HCT116 (cell line): ENCODE measurements around the gene UBAC2. TPM values are rescaled to one million over a fixed set of nuclear protein-coding genes. Genes with fewer than 3 reads are reported as not detected.

ENCODE experiments used
- ATAC-seq: fragments of 200-7000 bp; cut with Tn5 transposase; 2 replicates; pipeline ENCODE4 v1.9.1; 2020; ENCODE audit warnings: mild to moderate bottlenecking, moderate library complexity
- BruUV-seq: library from RNA; stranded (reverse); fragments of 400-500 nt; replicated peaks from 2 replicates; lab custom pipeline; 2021; lab: Mats Ljungman, UMichigan
- CTCF ChIA-PET: fragments of 300-600 bp; sonication (Branson Sonifier 250); formaldehyde crosslinking; loops from one replicate; lab custom pipeline; 2021; ENCODE audit warnings: antibody characterized with exemption; lab: Charles Lee
- POLR2A ChIA-PET: fragments of 300-600, 350-600 bp; sonication (Branson Sonifier 250); formaldehyde crosslinking; loops from one replicate; lab custom pipeline; 2021; ENCODE audit warnings: antibody characterized with exemption; lab: Charles Lee
- RAD21 ChIA-PET, 2 experiments: fragments of 300-600 bp; sonication (Branson Sonifier 250); formaldehyde crosslinking; loops; one replicate each; lab custom pipeline; 2023; ENCODE audit warnings: low total read pairs in 2 of 2; ENCODE audit not compliant: uncharacterized antibody in 2 of 2, unreplicated experiment in 2 of 2, low non-redundant PET in 1 of 2; lab: Charles Lee
- DNase-seq: peaks from one replicate; pipeline ENCODE4 v3.0.0-alpha.2; 2010; ENCODE audit warnings: low read depth, low spot score
- H2AFZ ChIP-seq: fragments of 200-600 bp; shearing (Covaris generic), sonication (generic); 2 replicates; pipeline ENCODE4 v1.6.1; 2017; ENCODE audit warnings: low read depth, mixed run types, mixed read lengths, antibody characterized with exemption, low read length; ENCODE audit not compliant: poor library complexity, severe bottlenecking
- H3K27ac ChIP-seq: 2 replicates; pipeline ENCODE4 v1.5.1; 2012; ENCODE audit warnings: low read depth, low read length
- H3K27me3 ChIP-seq: fragments of 200-600 bp; sonication (generic); 2 replicates; pipeline ENCODE4 v1.6.1; 2016; ENCODE audit warnings: mixed run types, low read length, mixed read lengths; ENCODE audit not compliant: insufficient read depth
- H3K36me3 ChIP-seq, 2 experiments: fragments of 200-500 bp in 1 of 2; fragments of 200-600 bp in 1 of 2; sonication (Bioruptor generic) in 1 of 2; sonication (generic) in 1 of 2; 2 replicates each; pipeline versions ENCODE4 v1.5.1 to v1.6.1; 2014 to 2016; ENCODE audit warnings: low read length in 2 of 2, inconsistent platforms in 1 of 2, mixed read lengths in 1 of 2, mixed run types in 1 of 2; ENCODE audit not compliant: insufficient read depth in 2 of 2, control insufficient read depth in 1 of 2
- H3K4me1 ChIP-seq, 2 experiments: fragments of 200-600 bp in 1 of 2; sonication (generic) in 1 of 2; 2 replicates each; pipeline versions ENCODE4 v1.5.1 to v1.6.1; 2012 to 2017; ENCODE audit warnings: low read length in 2 of 2, inconsistent platforms in 1 of 2, mild to moderate bottlenecking in 1 of 2, mixed read lengths in 1 of 2, mixed run types in 1 of 2, moderate library complexity in 1 of 2; ENCODE audit not compliant: insufficient read depth in 2 of 2, control insufficient read depth in 1 of 2
- H3K4me2 ChIP-seq: fragments of 200-600 bp; sonication (generic); 2 replicates; pipeline ENCODE4 v1.6.1; 2017; ENCODE audit warnings: mixed run types, low read length, mixed read lengths
- H3K4me3 ChIP-seq, 2 experiments: fragments of 200-600 bp in 1 of 2; sonication (generic) in 1 of 2; replicated peaks in 1 of 2; 2 replicates each; pipeline ENCODE4 v1.5.1; 2011 to 2016; ENCODE audit warnings: low read length in 2 of 2, control low read depth in 1 of 2, low read depth in 1 of 2, mild to moderate bottlenecking in 1 of 2, mixed read lengths in 1 of 2, mixed run types in 1 of 2
- H3K79me2 ChIP-seq: fragments of 200-600 bp; sonication (generic); 2 replicates; pipeline ENCODE4 v1.6.1; 2017; ENCODE audit warnings: mild to moderate bottlenecking, mixed run types, low read length, moderate library complexity, mixed read lengths; ENCODE audit not compliant: insufficient read depth
- H3K9ac ChIP-seq: fragments of 200-600 bp; sonication (generic); 2 replicates; pipeline ENCODE4 v1.6.1; 2016; ENCODE audit warnings: low read length, mixed read lengths
- H3K9me2 ChIP-seq: fragments of 200-600 bp; sonication (generic), shearing (Covaris generic); 2 replicates; pipeline ENCODE4 v1.6.1; 2017; ENCODE audit warnings: mixed run types, mild to moderate bottlenecking, moderate library complexity; ENCODE audit not compliant: insufficient read depth
- H3K9me3 ChIP-seq, 2 experiments: fragments of 200-500 bp in 1 of 2; fragments of 200-600 bp in 1 of 2; sonication (Bioruptor generic) in 1 of 2; sonication (generic) in 1 of 2; 2 replicates each; pipeline ENCODE4 v1.6.1; 2014 to 2017; ENCODE audit warnings: low read length in 2 of 2, mixed read lengths in 2 of 2, inconsistent platforms in 1 of 2, low read depth in 1 of 2, mild to moderate bottlenecking in 1 of 2, mixed run types in 1 of 2, moderate library complexity in 1 of 2; ENCODE audit not compliant: control insufficient read depth in 1 of 2, insufficient read depth in 1 of 2
- H4K20me1 ChIP-seq: fragments of 200-600 bp; sonication (generic), shearing (Covaris generic); 2 replicates; pipeline ENCODE4 v1.6.1; 2017; ENCODE audit warnings: mixed run types, mild to moderate bottlenecking, moderate library complexity; ENCODE audit not compliant: insufficient read depth
- ATF3 ChIP-seq: IDR thresholded peaks from 2 replicates; pipeline ENCODE4 v1.6.1; 2012
- CBX3 ChIP-seq: IDR thresholded peaks from 2 replicates; pipeline ENCODE4 v1.6.1; 2012; ENCODE audit warnings: low read depth
- CEBPB ChIP-seq: IDR thresholded peaks from 2 replicates; pipeline ENCODE4 v1.6.1; 2012; ENCODE audit warnings: low read depth
- CTCF ChIP-seq, 3 experiments: fragments of 200-600 bp in 1 of 3; sonication (generic) in 1 of 3; IDR thresholded peaks in 2 of 3; conservative IDR thresholded peaks in 1 of 3; 2 replicates each; pipeline ENCODE4 v1.5.1; 2012 to 2017; ENCODE audit warnings: low read depth in 2 of 3, low read length in 2 of 3, antibody characterized with exemption in 1 of 3, borderline replicate concordance in 1 of 3, control low read depth in 1 of 3, mild to moderate bottlenecking in 1 of 3, mixed read lengths in 1 of 3, mixed run types in 1 of 3, moderate library complexity in 1 of 3; ENCODE audit not compliant: insufficient read depth in 1 of 3
- EZH2 ChIP-seq: fragments of 200-600 bp; sonication (generic); IDR thresholded peaks from 2 replicates; pipeline ENCODE4 v1.6.1; 2017; ENCODE audit warnings: antibody characterized with exemption, mixed run types
- EZH2phosphoT487 ChIP-seq: fragments of 200-600 bp; IDR thresholded peaks from 2 replicates; pipeline ENCODE4 v1.6.1; 2018; ENCODE audit warnings: antibody characterized with exemption, borderline replicate concordance
- FOSL1 ChIP-seq: IDR thresholded peaks from 2 replicates; pipeline ENCODE4 v1.6.1; 2012; ENCODE audit warnings: low read depth
- JUND ChIP-seq: IDR thresholded peaks from 2 replicates; pipeline ENCODE4 v1.6.1; 2012
- MAX ChIP-seq: IDR thresholded peaks from 2 replicates; pipeline ENCODE4 v1.6.1; 2012
- POLR2AphosphoS5 ChIP-seq: IDR thresholded peaks from 2 replicates; pipeline ENCODE4 v1.6.1; 2011; ENCODE audit warnings: mild to moderate bottlenecking, low read depth, low read length, moderate library complexity
- RAD21 ChIP-seq: IDR thresholded peaks from 2 replicates; pipeline ENCODE4 v1.6.1; 2012; ENCODE audit warnings: low read depth, mild to moderate bottlenecking
- SIN3A ChIP-seq: IDR thresholded peaks from 2 replicates; pipeline ENCODE4 v1.6.1; 2012; ENCODE audit warnings: low read depth
- SRF ChIP-seq: IDR thresholded peaks from 2 replicates; pipeline ENCODE4 v1.6.1; 2012; ENCODE audit warnings: low read depth
- TCF7L2 ChIP-seq: IDR thresholded peaks from 2 replicates; pipeline ENCODE4 v1.7.0; 2011; ENCODE audit warnings: borderline replicate concordance, inconsistent platforms; ENCODE audit not compliant: insufficient read depth, insufficient read length; ENCODE audit errors: extremely low read depth
- YY1 ChIP-seq: IDR thresholded peaks from 2 replicates; pipeline ENCODE4 v1.6.1; 2011; ENCODE audit warnings: low read length, low read depth, moderate library complexity, mild to moderate bottlenecking; ENCODE audit not compliant: insufficient replicate concordance; ENCODE audit errors: extremely low read depth
- ZBTB33 ChIP-seq: IDR thresholded peaks from 2 replicates; pipeline ENCODE4 v1.6.1; 2011; ENCODE audit warnings: mild to moderate bottlenecking, low read length, moderate library complexity; ENCODE audit not compliant: insufficient replicate concordance; ENCODE audit errors: extremely low read depth
- ZFX ChIP-seq: fragments of 450-650 bp; IDR thresholded peaks from 2 replicates; pipeline ENCODE4 v1.6.1; 2017
- intact Hi-C: fragments of 100-400 bp; cut with micrococcal nuclease; formaldehyde crosslinking; loops from 2 replicates; pipeline ENCODE4 v1.10.0; 2022
- total RNA-seq: library from RNA; stranded (reverse); gene quantifications from one replicate; pipeline ENCODE4 v1.2.1, GENCODE V29; 2021; ENCODE audit not compliant: unreplicated experiment

UBAC2 gene
- total RNA-seq, 1 experiment from 2014 or later, result 67.4 TPM

- Histone ChIP-seq H3K9ac (no peak overlapping the region), H3K79me2 (peaks cover 26% of the 10 kb centered on the region; the same call in 1 of the 2 replicates), H4K20me1 (no peaks in the 10 kb centered on the region), H2AFZ (no peak overlapping the region), H3K9me2 (no peaks in the 10 kb centered on the region), H3K27me3 (no peaks in the 10 kb centered on the region), H3K9me3 (no peaks in the 10 kb centered on the region), H3K4me1 (peaks cover 0 to 4% of the 10 kb centered on the region in 2 experiments; a peak in 1 of 4 replicates), H3K4me3 (no peak overlapping the region), H3K27ac (no peak overlapping the region), H3K4me2 (no peak overlapping the region)
- DNase-seq, result no peak
- BruUV-seq, result no TSS peak
- intact Hi-C loops, result no loop called here
- CTCF ChIA-PET, result no interaction called here
- RAD21 ChIA-PET, result no interaction called here
- ATAC-seq, result no peak; the same call in 1 of the 2 replicates
- no peak for TF ChIP-seq ZFX
- TF ChIP-seq CTCF (IDR thresholded peaks at IDR 0.05 in 2 of 3, conservative IDR thresholded peaks at IDR 0.05 in 1 of 3; ENCODE audit: borderline replicate concordance in 1 of 3, insufficient read depth in 1 of 3, low read depth in 2 of 3, low read length in 2 of 3), result 0 out of 6 replicates have a peak, but pooled peaks of 1 of the 3 experiments have one; percentile 12
- TF ChIP-seq, all 23 proteins: peak for 1
- POLR2A ChIA-PET, result no interaction called here
- 0 out of 4 replicates have a peak, but pooled peaks cover 0 to 4% of the 10 kb centered on the region in 2 experiments for H3K36me3 ChIP-seq
These were observed 76.1 kb downstream of the UBAC2 start for GRCh38 chr13:99276706-99277105.

GRCh38 chr13:99277629-99278028 lies 77.0 kb downstream of the UBAC2 start:
- Histone ChIP-seq H3K9ac (no peak overlapping the region), H4K20me1 (no peaks in the 10 kb centered on the region), H3K27ac (no peak overlapping the region), H3K4me3 (no peak overlapping the region), H3K79me2 (peaks cover 23% of the 10 kb centered on the region; the same call in 1 of the 2 replicates), H3K9me2 (no peaks in the 10 kb centered on the region), H3K4me1 (peaks cover 0 to 4% of the 10 kb centered on the region in 2 experiments; a peak in 1 of 4 replicates), H2AFZ (no peak overlapping the region), H3K9me3 (no peaks in the 10 kb centered on the region), H3K36me3 (no peaks in the 10 kb centered on the region), H3K27me3 (no peaks in the 10 kb centered on the region), H3K4me2 (no peak overlapping the region)
- ChIA-PET RAD21 (no interaction called here), CTCF (no interaction called here), POLR2A (no interaction called here)
- DNase-seq, result no peak
- BruUV-seq, result no TSS peak
- intact Hi-C loops, result no loop called here
- ATAC-seq, result no peak
- no peak for TF ChIP-seq POLR2AphosphoS5
- TF ChIP-seq TCF7L2, result no peak
- no peak for TF ChIP-seq YY1
- no peak for TF ChIP-seq ZFX
- TF ChIP-seq ZBTB33, result no peak
- TF ChIP-seq SIN3A, result no peak
- no peak for TF ChIP-seq EZH2phosphoT487
- TF ChIP-seq RAD21, result no peak
- no peak for TF ChIP-seq EZH2
- no peak for TF ChIP-seq FOSL1
- TF ChIP-seq JUND, result no peak
- TF ChIP-seq MAX, result no peak
- no peak for TF ChIP-seq ATF3
- TF ChIP-seq CEBPB, result no peak
- TF ChIP-seq SRF, result no peak
- no peak for TF ChIP-seq CBX3
